Glutamatergic neuron (in vitro differentiated cells): Measurements from ENCODE around the gene DHX35. TPM values are rescaled to one million over a fixed set of nuclear protein-coding genes. Genes with fewer than 3 reads are reported as not detected.

Experiments
- DNase-seq: peaks from one replicate; pipeline ENCODE4 v3.0.0; 2022
- H3K27ac Mint-ChIP-seq: one replicate; pipeline ENCODE4 v1.8.0; 2020; ENCODE audit warnings: mild to moderate bottlenecking, mixed read lengths, inconsistent platforms; ENCODE audit not compliant: unreplicated experiment
- H3K27me3 Mint-ChIP-seq: one replicate; pipeline ENCODE4 v1.8.0; 2020; ENCODE audit warnings: mild to moderate bottlenecking, moderate library complexity, mixed read lengths, inconsistent platforms; ENCODE audit not compliant: unreplicated experiment
- H3K36me3 Mint-ChIP-seq: one replicate; pipeline ENCODE4 v1.8.0; 2020; ENCODE audit warnings: mild to moderate bottlenecking, mixed read lengths, inconsistent platforms; ENCODE audit not compliant: unreplicated experiment
- H3K4me1 Mint-ChIP-seq: one replicate; pipeline ENCODE4 v1.8.0; 2020; ENCODE audit warnings: mild to moderate bottlenecking, low read depth, mixed read lengths, inconsistent platforms; ENCODE audit not compliant: unreplicated experiment
- H3K4me3 Mint-ChIP-seq: one replicate; pipeline ENCODE4 v1.8.0; 2020; ENCODE audit warnings: mild to moderate bottlenecking, mixed read lengths, inconsistent platforms; ENCODE audit not compliant: unreplicated experiment
- H3K9me3 Mint-ChIP-seq: one replicate; pipeline ENCODE4 v1.8.0; 2020; ENCODE audit warnings: mild to moderate bottlenecking, moderate library complexity, mixed read lengths, inconsistent platforms; ENCODE audit not compliant: unreplicated experiment
- long read RNA-seq: library from polyadenylated mRNA; unstranded; transcript quantifications from one replicate; pipeline ENCODE4 v2.0.0, GENCODE V29; 2020; ENCODE audit not compliant: unreplicated experiment
- total RNA-seq: library from RNA; stranded (reverse); fragmentation: NEBNext Ultra II Directional; extraction: Animal tissue kit (Norgen Biotek cat#: 25700); gene quantifications from one replicate; pipeline ENCODE4 v1.2.1, GENCODE V29; 2021; ENCODE audit not compliant: unreplicated experiment
- TF ChIP-seq, protein P1 (sequence below): fragments of 200-600 bp; sonication (generic); IDR thresholded peaks from one replicate; pipeline ENCODE4 v1.5.0; 2021; ENCODE audit not compliant: partially characterized antibody, unreplicated experiment

DHX35 gene, protein sequence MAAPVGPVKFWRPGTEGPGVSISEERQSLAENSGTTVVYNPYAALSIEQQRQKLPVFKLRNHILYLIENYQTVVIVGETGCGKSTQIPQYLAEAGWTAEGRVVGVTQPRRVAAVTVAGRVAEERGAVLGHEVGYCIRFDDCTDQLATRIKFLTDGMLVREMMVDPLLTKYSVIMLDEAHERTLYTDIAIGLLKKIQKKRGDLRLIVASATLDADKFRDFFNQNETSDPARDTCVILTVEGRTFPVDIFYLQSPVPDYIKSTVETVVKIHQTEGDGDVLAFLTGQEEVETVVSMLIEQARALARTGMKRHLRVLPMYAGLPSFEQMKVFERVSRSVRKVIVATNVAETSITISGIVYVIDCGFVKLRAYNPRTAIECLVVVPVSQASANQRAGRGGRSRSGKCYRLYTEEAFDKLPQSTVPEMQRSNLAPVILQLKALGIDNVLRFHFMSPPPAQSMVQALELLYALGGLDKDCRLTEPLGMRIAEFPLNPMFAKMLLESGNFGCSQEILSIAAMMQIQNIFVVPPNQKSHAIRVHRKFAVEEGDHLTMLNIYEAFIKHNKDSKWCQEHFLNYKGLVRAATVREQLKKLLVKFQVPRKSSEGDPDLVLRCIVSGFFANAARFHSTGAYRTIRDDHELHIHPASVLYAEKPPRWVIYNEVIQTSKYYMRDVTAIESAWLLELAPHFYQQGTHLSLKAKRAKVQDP
- total RNA-seq = 12.0 TPM
- long read RNA-seq, partial matches to known transcripts = 0 of 4 reads
- long read RNA-seq, other reads (novel, unspliced or antisense) = 2 of 4 reads

DNA sequence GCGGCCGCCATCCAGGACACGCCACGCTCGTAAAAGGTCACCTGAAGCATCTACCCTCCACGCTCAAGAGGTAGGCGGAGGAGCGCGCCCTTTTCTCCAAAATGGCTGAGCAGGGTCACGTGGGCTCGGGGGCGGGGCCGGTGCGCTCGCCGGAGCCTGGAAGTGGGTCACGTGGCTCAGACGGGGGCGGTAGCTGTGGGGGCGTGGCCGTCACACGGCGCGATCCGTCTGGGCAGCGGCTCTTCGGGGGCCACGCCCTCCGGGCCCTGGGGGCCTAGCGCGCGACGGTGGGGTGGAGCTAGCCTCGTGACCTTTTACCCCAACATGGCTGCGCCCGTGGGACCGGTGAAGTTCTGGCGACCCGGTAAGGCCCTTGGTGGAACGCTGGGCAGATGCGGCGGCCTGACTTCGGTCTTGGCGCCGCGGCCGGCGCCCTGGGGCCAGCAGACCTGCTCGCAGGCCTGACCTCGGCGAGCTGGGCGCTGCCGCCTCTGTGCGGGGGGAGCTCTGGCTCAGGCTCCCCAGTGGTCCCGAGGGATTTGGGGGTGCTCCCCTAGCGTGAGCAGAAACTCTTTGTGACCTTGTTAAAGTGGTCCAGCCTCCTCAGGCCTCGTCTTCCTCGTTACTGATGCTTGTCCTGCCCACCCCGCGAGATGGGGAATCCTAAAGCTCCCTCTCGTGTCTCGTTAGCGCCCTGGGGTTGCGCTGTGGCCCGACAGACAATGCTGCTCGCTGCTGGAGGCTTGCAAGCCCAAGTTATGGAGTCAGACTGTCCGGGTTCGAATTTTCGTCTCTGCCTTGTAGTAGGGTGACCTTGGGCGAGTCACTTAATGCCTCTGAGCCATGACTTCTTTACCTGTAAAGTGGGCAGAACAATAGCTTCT is at the start of gene DHX35:
TSS of gene DHX35 (plus strand) at position 301 of the 884 bp plus-strand sequence. CDS start at position 325, 24 bp downstream.
- DNase-seq = peak; percentile 99
- Mint-ChIP-seq H3K9me3 (peaks cover 2% of the 10 kb centered on the region), H3K4me3 (peak within 1 kb of the TSS; percentile 99), H3K27me3 (peaks cover 5% of the 10 kb centered on the region), H3K27ac (peak within 1 kb of the TSS; percentile 99), H3K4me1 (peaks cover 12% of the 10 kb centered on the region), H3K36me3 (no peaks in the 10 kb centered on the region)
- TF ChIP-seq, protein P1, sequence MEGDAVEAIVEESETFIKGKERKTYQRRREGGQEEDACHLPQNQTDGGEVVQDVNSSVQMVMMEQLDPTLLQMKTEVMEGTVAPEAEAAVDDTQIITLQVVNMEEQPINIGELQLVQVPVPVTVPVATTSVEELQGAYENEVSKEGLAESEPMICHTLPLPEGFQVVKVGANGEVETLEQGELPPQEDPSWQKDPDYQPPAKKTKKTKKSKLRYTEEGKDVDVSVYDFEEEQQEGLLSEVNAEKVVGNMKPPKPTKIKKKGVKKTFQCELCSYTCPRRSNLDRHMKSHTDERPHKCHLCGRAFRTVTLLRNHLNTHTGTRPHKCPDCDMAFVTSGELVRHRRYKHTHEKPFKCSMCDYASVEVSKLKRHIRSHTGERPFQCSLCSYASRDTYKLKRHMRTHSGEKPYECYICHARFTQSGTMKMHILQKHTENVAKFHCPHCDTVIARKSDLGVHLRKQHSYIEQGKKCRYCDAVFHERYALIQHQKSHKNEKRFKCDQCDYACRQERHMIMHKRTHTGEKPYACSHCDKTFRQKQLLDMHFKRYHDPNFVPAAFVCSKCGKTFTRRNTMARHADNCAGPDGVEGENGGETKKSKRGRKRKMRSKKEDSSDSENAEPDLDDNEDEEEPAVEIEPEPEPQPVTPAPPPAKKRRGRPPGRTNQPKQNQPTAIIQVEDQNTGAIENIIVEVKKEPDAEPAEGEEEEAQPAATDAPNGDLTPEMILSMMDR = no peak

DNA sequence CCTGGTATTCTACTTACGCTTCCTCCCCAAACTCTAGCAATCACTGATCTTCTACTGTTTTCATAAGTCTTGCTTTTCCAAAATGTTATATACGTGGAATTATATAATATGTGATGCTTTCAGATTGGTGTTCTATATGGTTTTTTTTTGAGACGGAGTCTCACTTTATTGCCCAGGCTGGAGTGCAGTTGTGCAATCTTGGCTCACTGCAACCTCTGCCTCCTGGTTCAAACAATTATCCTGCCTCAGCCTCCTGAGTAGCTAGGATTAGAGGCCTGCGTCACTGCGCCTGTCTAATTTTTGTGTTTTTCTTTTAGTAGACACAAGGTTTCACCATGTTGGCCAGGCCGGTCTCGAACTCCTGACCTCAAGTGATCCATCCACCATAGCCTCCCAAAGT is 46.8 kb upstream of the DHX35 start:
- no peak overlapping the region for H3K27ac Mint-ChIP-seq
- H3K4me3 Mint-ChIP-seq = no peak overlapping the region
- H3K36me3 Mint-ChIP-seq = no peaks in the 10 kb centered on the region
- H3K9me3 Mint-ChIP-seq = peaks cover 4% of the 10 kb centered on the region
- no peak for DNase-seq
- TF ChIP-seq, protein P1 = no peak
- no peaks in the 10 kb centered on the region for H3K27me3 Mint-ChIP-seq
- no peaks in the 10 kb centered on the region for H3K4me1 Mint-ChIP-seq

DNA sequence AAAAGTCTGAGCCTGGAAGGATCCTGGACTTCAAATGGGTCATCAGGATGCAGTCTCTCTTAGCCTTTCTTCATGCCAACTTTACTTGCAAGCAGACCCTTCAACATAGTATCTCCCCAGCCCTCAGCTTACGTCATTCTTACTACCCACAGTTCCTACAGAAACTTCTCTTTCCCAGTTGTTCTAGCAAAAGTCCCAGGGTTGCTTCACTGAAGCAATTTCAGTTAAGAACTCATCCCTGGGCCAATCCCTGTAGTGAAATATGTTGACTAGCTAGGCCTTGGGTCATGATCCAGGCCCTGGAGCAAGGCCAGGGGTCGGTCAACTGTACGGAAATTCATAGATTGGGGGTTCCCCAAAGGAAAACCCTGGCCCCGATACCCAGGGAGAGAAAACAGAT is 44.5 kb upstream of the DHX35 start:
- Mint-ChIP-seq H3K4me1 (no peaks in the 10 kb centered on the region), H3K9me3 (peaks cover 5% of the 10 kb centered on the region), H3K36me3 (no peaks in the 10 kb centered on the region), H3K27ac (no peak overlapping the region), H3K4me3 (no peak overlapping the region), H3K27me3 (peaks cover 4% of the 10 kb centered on the region)
- TF ChIP-seq, protein P1 = no peak
- DNase-seq = no peak

DNA sequence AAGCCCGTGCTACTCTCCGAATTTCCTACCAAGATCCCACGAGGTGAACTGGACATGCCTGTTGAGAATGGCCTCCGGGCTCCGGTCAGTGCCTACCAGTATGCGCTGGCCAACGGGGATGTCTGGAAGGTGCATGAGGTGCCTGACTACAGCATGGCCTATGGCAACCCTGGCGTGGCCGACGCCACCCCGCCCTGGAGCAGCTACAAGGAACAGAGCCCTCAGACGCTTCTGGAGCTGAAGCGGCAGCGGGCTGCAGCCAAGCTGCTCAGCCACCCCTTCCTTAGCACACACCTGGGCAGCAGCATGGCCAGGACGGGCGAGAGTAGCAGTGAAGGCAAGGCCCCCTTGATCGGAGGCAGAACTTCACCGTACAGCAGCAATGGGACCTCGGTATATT is 44.0 kb upstream of the DHX35 start:
- Mint-ChIP-seq H3K27ac (no peak overlapping the region), H3K27me3 (peaks cover 4% of the 10 kb centered on the region), H3K9me3 (peaks cover 5% of the 10 kb centered on the region), H3K4me1 (no peaks in the 10 kb centered on the region), H3K36me3 (no peaks in the 10 kb centered on the region), H3K4me3 (no peak overlapping the region)
- DNase-seq = no peak
- TF ChIP-seq, protein P1 = no peak
